ENCODE data around the gene RFX2. TPM values are rescaled to one million over a fixed set of nuclear protein-coding genes. Genes with fewer than 3 reads are reported as not detected.

Gene RFX2
- total and polyA plus RNA-seq, 9 of the 15 experiments (the other 6 are each of a cell fraction or from before 2014, with no cell fraction given): 3.6 to 18.7 (median 8.7) TPM

DNA sequence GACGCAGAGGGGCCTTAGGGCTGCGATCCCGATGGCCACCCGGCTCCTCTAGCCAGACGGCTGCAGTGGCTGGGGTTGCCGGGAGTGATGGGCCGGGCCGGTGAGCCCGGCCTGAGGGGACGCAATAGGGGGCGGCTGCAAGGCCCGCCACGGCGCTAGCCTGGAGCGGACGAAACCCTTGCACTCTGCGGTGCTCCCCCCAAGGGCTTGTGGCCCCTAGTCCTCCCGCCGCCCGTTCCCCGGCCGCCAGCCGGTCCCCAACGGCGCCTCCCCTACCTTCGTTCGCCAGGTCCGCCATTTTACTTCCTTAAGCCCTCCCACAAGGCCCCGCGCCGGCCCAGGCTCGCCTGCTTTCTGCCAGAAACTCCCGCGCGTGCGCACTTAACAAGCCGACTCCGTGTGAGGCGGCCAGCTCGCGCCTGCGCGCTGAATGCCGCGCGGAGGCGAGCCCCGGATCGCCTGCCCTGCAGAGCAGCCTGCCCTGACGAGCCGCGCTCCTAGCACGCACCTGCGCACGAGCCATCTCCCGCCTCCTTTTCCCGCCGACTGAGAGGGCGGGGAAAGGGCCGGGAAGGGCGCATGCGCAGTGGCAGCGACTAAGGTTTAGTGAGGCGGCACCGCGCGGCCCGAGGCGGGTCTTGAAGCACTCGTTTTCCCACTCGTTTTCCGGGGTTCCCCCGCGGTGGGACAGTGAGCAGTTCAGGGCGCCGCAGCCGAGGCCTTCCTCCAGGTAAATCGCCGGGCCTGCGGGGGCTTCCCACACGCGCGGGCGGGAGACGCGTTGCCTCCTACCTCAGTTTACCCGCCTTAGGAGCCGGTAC, 132.3 kb downstream of the RFX2 start, which contains the start of gene RANBP3:
RANBP3 (minus strand) TSS at position 356 of the 821 bp plus-strand sequence; CDS start at position 298, 58 bp downstream.
- Histone ChIP-seq H4K20me1 (replicated peaks; ENCODE audit: control insufficient read depth, insufficient read depth, low read length) (no peaks in the 10 kb centered on the region; the same call in 1 of the 2 replicates), H3K27me3 (ENCODE audit: control insufficient read depth in 2 of 2, insufficient read depth in 2 of 2, low read length in 2 of 2) (no peaks in the 10 kb centered on the region; a peak in 1 of 5 replicates), H3K4me2 (ENCODE audit: insufficient read depth, low read length) (peak within 1 kb of the TSS; percentile 95), H2AFZ (ENCODE audit: low read depth, low read length) (peak within 1 kb of the TSS; percentile 87), H3K4me3 (peak within 1 kb of the TSS; percentile 92), H3K9ac (ENCODE audit: insufficient read depth in 1 of 2, low read depth in 2 of 2, low read length in 2 of 2) (peak within 1 kb of the TSS; percentile 95 to 99), H3K79me2 (ENCODE audit: control insufficient read depth, insufficient read depth, low read length) (peaks cover 75% of the 10 kb centered on the region), H3K9me3 (replicated peaks; ENCODE audit: control insufficient read depth, insufficient read depth, low read depth, low read length) (no peaks in the 10 kb centered on the region), H3K9me1 (ENCODE audit: control insufficient read depth, insufficient read depth, low read length) (peaks cover 7% of the 10 kb centered on the region), H3K27ac (ENCODE audit: extremely low read depth, low read depth, low read length) (peak within 1 kb of the TSS; percentile 96), H3K4me1 (replicated peaks in 1 of 2; ENCODE audit: control insufficient read depth in 2 of 2, insufficient read depth in 2 of 2, low read length in 2 of 2) (peaks cover 13 to 43% of the 10 kb centered on the region in 2 experiments; a peak in 4 of 5 replicates), H3K36me3 (ENCODE audit: control insufficient read depth, insufficient read depth, low read length) (peaks cover 49% of the 10 kb centered on the region)
- intact Hi-C loops (cut with micrococcal nuclease): loop anchor here (2.0 kb wide), 1 partner anchor 73 kb away; the partner anchor contains the start of gene VMAC
- ATAC-seq (peak; percentile 94), DNase-seq (ENCODE audit: extremely low read depth in 1 of 4, low spot score in 3 of 4) (peak; percentile 97 to 99 (median 98)), FAIRE-seq (peak; percentile 97)
- POLR2A ChIA-PET: interaction anchor here (0.6 to 3.4 kb wide), 8 partner anchors 10 to 272 kb away, joined by 3 to 36 read pairs (median 4); partner anchors contain the start of genes CATSPERD and LONP1
- WGBS (ENCODE audit: insufficient coverage, low coverage, missing lambda C conversion rate): under 1% methylated on average over 70 of the region's 88 CpGs
- BruUV-seq (replicated peaks): no TSS peak
- in situ Hi-C loops (cut with MboI): no loop called here
- CTCF ChIA-PET (ENCODE audit: low intra/inter-chr PET ratio): interaction anchor here (0.7 kb wide), 1 partner anchor 93 kb away, joined by 3 read pairs; no protein-coding TSS in a partner anchor
- TF ChIP-seq RBM22 (IDR thresholded peaks at IDR 0.05; ENCODE audit: low read depth, low read length, poor library complexity, severe bottlenecking) (no peak), MAZ (CRISPR knock-in tag; conservative IDR thresholded peaks at IDR 0.05 in 1 of 2, IDR thresholded peaks at IDR 0.05 in 1 of 2) (peak; percentile 66 to 69), SIN3A (IDR thresholded peaks at IDR 0.05; ENCODE audit: borderline replicate concordance in 2 of 2, control insufficient read depth in 1 of 2, low read depth in 2 of 2, low read length in 2 of 2) (peak in 1 of 2 experiments; percentile 28; a peak in 1 of 4 replicates), ZNF717 (CRISPR knock-in tag; IDR thresholded peaks at IDR 0.05) (no peak), POU5F1 (IDR thresholded peaks at IDR 0.05; ENCODE audit: borderline replicate concordance, low read depth, low read length, partially characterized antibody) (peak; percentile 80), GTF2F1 (IDR thresholded peaks at IDR 0.05; ENCODE audit: low read depth, low read length) (0 out of 2 replicates have a peak, but pooled peaks have one; percentile 9), ATF7 (IDR thresholded peaks at IDR 0.05) (peak; percentile 80; the same call in 1 of the 2 replicates), CREB1 (IDR thresholded peaks at IDR 0.05) (peak; percentile 10; the same call in 1 of the 2 replicates), CREB1 (CRISPR knock-in tag; IDR thresholded peaks at IDR 0.05) (peak; percentile 38; the same call in 1 of the 2 replicates), ZBTB9 (CRISPR knock-in tag; IDR thresholded peaks at IDR 0.05) (peak; percentile 41), GATA2 (CRISPR knock-in tag; IDR thresholded peaks at IDR 0.05) (no peak), ZFP30 (CRISPR knock-in tag; IDR thresholded peaks at IDR 0.05; ENCODE audit: borderline replicate concordance) (no peak), ZBTB17 (CRISPR knock-in tag; IDR thresholded peaks at IDR 0.05) (peak; percentile 23; the same call in 1 of the 2 replicates), PHF20 (IDR thresholded peaks at IDR 0.05; ENCODE audit: partially characterized antibody) (peak; percentile 71), KAT7 (CRISPR knock-in tag; IDR thresholded peaks at IDR 0.05; ENCODE audit: borderline replicate concordance) (no peak), MAFK (IDR thresholded peaks at IDR 0.05; ENCODE audit: low read length) (no peak), KAT2B (IDR thresholded peaks at IDR 0.05; ENCODE audit: low read depth, low read length) (peak; percentile 58), CBX1 (IDR thresholded peaks at IDR 0.05; ENCODE audit: low read depth) (no peak; the same call in 1 of the 2 replicates)
- TF ChIP-seq, protein P1, sequence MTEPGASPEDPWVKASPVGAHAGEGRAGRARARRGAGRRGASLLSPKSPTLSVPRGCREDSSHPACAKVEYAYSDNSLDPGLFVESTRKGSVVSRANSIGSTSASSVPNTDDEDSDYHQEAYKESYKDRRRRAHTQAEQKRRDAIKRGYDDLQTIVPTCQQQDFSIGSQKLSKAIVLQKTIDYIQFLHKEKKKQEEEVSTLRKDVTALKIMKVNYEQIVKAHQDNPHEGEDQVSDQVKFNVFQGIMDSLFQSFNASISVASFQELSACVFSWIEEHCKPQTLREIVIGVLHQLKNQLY (CRISPR knock-in tag; conservative IDR thresholded peaks at IDR 0.05): 0 out of 4 replicates have a peak, but pooled peaks of 1 of the 2 experiments have one; percentile 32
